ENCODE measurements around the gene INS. TPM values are rescaled to one million over a fixed set of nuclear protein-coding genes. Genes with fewer than 3 reads are reported as not detected.

INS gene
- total RNA-seq, 4 donors from 2014 or later: not detected

GRCh38 chr11:2129699-2130366 is 31.2 kb downstream of the INS start:
- intact Hi-C loops (cut with DNase I; ENCODE audit: low total_unique reads) (no loop called here), in situ Hi-C loops (cut with MboI; ENCODE audit: low pct_ligation_motif_present in 1 of 4, low pct_unique_long_range_greater_than_20kb in 1 of 4, low sequenced_read_pairs in 3 of 4) (no loop called here)
- Histone ChIP-seq H3K27ac (no peak overlapping the region), H3K36me3 (no peaks in the 10 kb centered on the region), H3K4me3 (no peak overlapping the region), H3K4me1 (no peaks in the 10 kb centered on the region), H3K9me3 (no peaks in the 10 kb centered on the region), H3K27me3 (peaks cover 23% of the 10 kb centered on the region)
- no peak for DNase-seq
- TF ChIP-seq POLR2A (IDR thresholded peaks at IDR 0.05) (no peak), CTCF (IDR thresholded peaks at IDR 0.05) (no peak), POLR2AphosphoS5 (IDR thresholded peaks at IDR 0.05) (no peak), EP300 (IDR thresholded peaks at IDR 0.05; ENCODE audit: low read depth) (no peak)
- WGBS, 2 donors (ENCODE audit: low coverage in 1 of 2): 89% methylated on average over 13 of the region's 25 CpGs; no CpG with 5 or more reads in 1 of the 2 donors

- no peak for DNase-seq
- intact Hi-C loops (cut with DNase I; ENCODE audit: low total_unique reads): no loop called here
- TF ChIP-seq EP300 (IDR thresholded peaks at IDR 0.05; ENCODE audit: low read depth) (no peak), POLR2AphosphoS5 (IDR thresholded peaks at IDR 0.05) (no peak), CTCF (IDR thresholded peaks at IDR 0.05) (no peak), POLR2A (IDR thresholded peaks at IDR 0.05) (no peak)
- H3K27me3 ChIP-seq: peaks cover 18% of the 10 kb centered on the region
- H3K36me3 ChIP-seq: no peaks in the 10 kb centered on the region
- H3K4me3 ChIP-seq: no peak overlapping the region
- in situ Hi-C loops (cut with MboI; ENCODE audit: low pct_ligation_motif_present in 1 of 4, low pct_unique_long_range_greater_than_20kb in 1 of 4, low sequenced_read_pairs in 3 of 4): no loop called here
- H3K9me3 ChIP-seq: no peaks in the 10 kb centered on the region
- WGBS, 2 donors (ENCODE audit: low coverage in 1 of 2): 87% methylated on average over 13 of the region's 17 CpGs; no CpG with 5 or more reads in 1 of the 2 donors
- H3K4me1 ChIP-seq: no peaks in the 10 kb centered on the region
- no peak overlapping the region for H3K27ac ChIP-seq
Observed at GRCh38 chr11:2129308-2129698, 31.7 kb downstream of the INS start.

GRCh38 chr11:2128511-2129307 is 32.3 kb downstream of the INS start:
- Histone ChIP-seq H3K4me1 (no peaks in the 10 kb centered on the region), H3K9me3 (no peaks in the 10 kb centered on the region), H3K36me3 (no peaks in the 10 kb centered on the region), H3K27ac (no peak overlapping the region), H3K27me3 (peaks cover 12% of the 10 kb centered on the region), H3K4me3 (no peak overlapping the region)
- WGBS, 2 donors (ENCODE audit: low coverage in 1 of 2): 76 to 92% methylated on average over 7 to 12 of the region's 12 CpGs
- TF ChIP-seq POLR2AphosphoS5 (IDR thresholded peaks at IDR 0.05): no peak
- no peak for TF ChIP-seq EP300 (IDR thresholded peaks at IDR 0.05; ENCODE audit: low read depth)
- in situ Hi-C loops (cut with MboI; ENCODE audit: low pct_ligation_motif_present in 1 of 4, low pct_unique_long_range_greater_than_20kb in 1 of 4, low sequenced_read_pairs in 3 of 4): no loop called here
- DNase-seq: no peak
- intact Hi-C loops (cut with DNase I; ENCODE audit: low total_unique reads): no loop called here

GRCh38 chr11:2128130-2128510 is 32.9 kb downstream of the INS start:
- in situ Hi-C loops (cut with MboI; ENCODE audit: low pct_ligation_motif_present in 1 of 4, low pct_unique_long_range_greater_than_20kb in 1 of 4, low sequenced_read_pairs in 3 of 4): no loop called here
- no peak overlapping the region for H3K4me3 ChIP-seq
- peaks cover 11% of the 10 kb centered on the region for H3K27me3 ChIP-seq
- WGBS, 2 donors (ENCODE audit: low coverage in 1 of 2): 78% methylated on average over 7 of the region's 7 CpGs; no CpG with 5 or more reads in 1 of the 2 donors
- no peak for TF ChIP-seq POLR2AphosphoS5 (IDR thresholded peaks at IDR 0.05)
- no peak for TF ChIP-seq EP300 (IDR thresholded peaks at IDR 0.05; ENCODE audit: low read depth)
- no peak for TF ChIP-seq POLR2A (IDR thresholded peaks at IDR 0.05)
- no peak for TF ChIP-seq CTCF (IDR thresholded peaks at IDR 0.05)
- intact Hi-C loops (cut with DNase I; ENCODE audit: low total_unique reads): no loop called here
- H3K36me3 ChIP-seq: no peaks in the 10 kb centered on the region
- H3K9me3 ChIP-seq: no peaks in the 10 kb centered on the region
- H3K27ac ChIP-seq: no peak overlapping the region
- DNase-seq: no peak
- H3K4me1 ChIP-seq: no peaks in the 10 kb centered on the region

All from transverse colon (tissue), 4 donors.